ENCODE results near the gene EPHA6. TPM values are rescaled to one million over a fixed set of nuclear protein-coding genes. Genes with fewer than 3 reads are reported as not detected.

EPHA6 gene
- total and polyA plus RNA-seq, 10 of the 15 experiments (the other 5 are each of a cell fraction or from before 2014, with no cell fraction given) = not detected

DNA sequence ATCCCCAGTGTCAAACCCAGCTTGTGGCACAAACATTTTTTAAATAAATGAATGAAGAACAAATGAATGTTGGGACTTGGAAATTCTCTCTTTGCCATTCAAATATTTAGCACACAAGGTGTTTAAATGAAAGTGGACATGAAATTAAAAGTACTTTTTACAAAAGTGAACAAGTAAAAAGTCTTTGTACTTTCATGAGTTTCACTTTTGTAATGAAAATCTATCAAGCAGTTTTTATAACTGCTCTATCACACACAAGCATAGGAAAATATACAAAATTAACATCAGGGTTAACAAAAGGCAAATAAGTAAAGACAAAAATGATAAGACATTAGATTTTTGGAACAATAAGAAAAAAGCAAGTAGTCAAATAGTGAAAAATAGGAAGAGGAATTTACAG lies 866.3 kb downstream of the EPHA6 start:
- in situ Hi-C loops (cut with MboI) = no loop called here
- CTCF ChIA-PET = no interaction called here
- POLR2A ChIA-PET = no interaction called here

More for the DNA sequence above, 866.3 kb downstream of the EPHA6 start:
- H3K9me3 ChIP-seq (replicated peaks; ENCODE audit: control insufficient read depth, insufficient read depth, low read length) = no peaks in the 10 kb centered on the region
- no peak overlapping the region for H3K9ac ChIP-seq (ENCODE audit: control insufficient read depth, insufficient read depth, low read length)
- intact Hi-C loops (cut with micrococcal nuclease; ENCODE audit: unreplicated experiment) = no loop called here
- ATAC-seq = no peak
- FAIRE-seq = no peak
- no peak overlapping the region for H3K4me2 ChIP-seq (ENCODE audit: control insufficient read depth, insufficient read depth)
- no TSS peak for BruUV-seq (replicated peaks)
- H3K4me3 ChIP-seq = no peak overlapping the region
- H3K4me1 ChIP-seq (ENCODE audit: control insufficient read depth, insufficient read depth, low read length) = no peaks in the 10 kb centered on the region
- H3K79me2 ChIP-seq (ENCODE audit: control insufficient read depth, insufficient read depth, low read length) = no peaks in the 10 kb centered on the region
- H2AFZ ChIP-seq (ENCODE audit: control insufficient read depth, low read depth, low read length) = no peak overlapping the region
- DNase-seq (ENCODE audit: low read depth, low spot score) = no peak
- no peak overlapping the region for H3K27ac ChIP-seq (ENCODE audit: control insufficient read depth, insufficient read depth)
- TF ChIP-seq, protein P1, sequence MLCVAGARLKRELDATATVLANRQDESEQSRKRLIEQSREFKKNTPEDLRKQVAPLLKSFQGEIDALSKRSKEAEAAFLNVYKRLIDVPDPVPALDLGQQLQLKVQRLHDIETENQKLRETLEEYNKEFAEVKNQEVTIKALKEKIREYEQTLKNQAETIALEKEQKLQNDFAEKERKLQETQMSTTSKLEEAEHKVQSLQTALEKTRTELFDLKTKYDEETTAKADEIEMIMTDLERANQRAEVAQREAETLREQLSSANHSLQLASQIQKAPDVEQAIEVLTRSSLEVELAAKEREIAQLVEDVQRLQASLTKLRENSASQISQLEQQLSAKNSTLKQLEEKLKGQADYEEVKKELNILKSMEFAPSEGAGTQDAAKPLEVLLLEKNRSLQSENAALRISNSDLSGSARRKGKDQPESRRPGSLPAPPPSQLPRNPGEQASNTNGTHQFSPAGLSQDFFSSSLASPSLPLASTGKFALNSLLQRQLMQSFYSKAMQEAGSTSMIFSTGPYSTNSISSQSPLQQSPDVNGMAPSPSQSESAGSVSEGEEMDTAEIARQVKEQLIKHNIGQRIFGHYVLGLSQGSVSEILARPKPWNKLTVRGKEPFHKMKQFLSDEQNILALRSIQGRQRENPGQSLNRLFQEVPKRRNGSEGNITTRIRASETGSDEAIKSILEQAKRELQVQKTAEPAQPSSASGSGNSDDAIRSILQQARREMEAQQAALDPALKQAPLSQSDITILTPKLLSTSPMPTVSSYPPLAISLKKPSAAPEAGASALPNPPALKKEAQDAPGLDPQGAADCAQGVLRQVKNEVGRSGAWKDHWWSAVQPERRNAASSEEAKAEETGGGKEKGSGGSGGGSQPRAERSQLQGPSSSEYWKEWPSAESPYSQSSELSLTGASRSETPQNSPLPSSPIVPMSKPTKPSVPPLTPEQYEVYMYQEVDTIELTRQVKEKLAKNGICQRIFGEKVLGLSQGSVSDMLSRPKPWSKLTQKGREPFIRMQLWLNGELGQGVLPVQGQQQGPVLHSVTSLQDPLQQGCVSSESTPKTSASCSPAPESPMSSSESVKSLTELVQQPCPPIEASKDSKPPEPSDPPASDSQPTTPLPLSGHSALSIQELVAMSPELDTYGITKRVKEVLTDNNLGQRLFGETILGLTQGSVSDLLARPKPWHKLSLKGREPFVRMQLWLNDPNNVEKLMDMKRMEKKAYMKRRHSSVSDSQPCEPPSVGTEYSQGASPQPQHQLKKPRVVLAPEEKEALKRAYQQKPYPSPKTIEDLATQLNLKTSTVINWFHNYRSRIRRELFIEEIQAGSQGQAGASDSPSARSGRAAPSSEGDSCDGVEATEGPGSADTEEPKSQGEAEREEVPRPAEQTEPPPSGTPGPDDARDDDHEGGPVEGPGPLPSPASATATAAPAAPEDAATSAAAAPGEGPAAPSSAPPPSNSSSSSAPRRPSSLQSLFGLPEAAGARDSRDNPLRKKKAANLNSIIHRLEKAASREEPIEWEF (IDR thresholded peaks at IDR 0.05; ENCODE audit: insufficient replicate concordance, low read depth, low read length) = no peak
- TF ChIP-seq SMARCA5 (IDR thresholded peaks at IDR 0.05) (no peak), MTA2 (IDR thresholded peaks at IDR 0.05; ENCODE audit: low read depth) (no peak), BCL11A (IDR thresholded peaks at IDR 0.05; ENCODE audit: low read depth, low read length) (no peak), TCF7 (IDR thresholded peaks at IDR 0.05; ENCODE audit: borderline replicate concordance) (no peak), SMC3 (IDR thresholded peaks at IDR 0.05; ENCODE audit: borderline replicate concordance, low read length) (no peak), EGR1 (IDR thresholded peaks at IDR 0.05; ENCODE audit: borderline replicate concordance in 1 of 2, low read depth in 2 of 2, low read length in 2 of 2) (no peak)
- TF ChIP-seq, protein P2, sequence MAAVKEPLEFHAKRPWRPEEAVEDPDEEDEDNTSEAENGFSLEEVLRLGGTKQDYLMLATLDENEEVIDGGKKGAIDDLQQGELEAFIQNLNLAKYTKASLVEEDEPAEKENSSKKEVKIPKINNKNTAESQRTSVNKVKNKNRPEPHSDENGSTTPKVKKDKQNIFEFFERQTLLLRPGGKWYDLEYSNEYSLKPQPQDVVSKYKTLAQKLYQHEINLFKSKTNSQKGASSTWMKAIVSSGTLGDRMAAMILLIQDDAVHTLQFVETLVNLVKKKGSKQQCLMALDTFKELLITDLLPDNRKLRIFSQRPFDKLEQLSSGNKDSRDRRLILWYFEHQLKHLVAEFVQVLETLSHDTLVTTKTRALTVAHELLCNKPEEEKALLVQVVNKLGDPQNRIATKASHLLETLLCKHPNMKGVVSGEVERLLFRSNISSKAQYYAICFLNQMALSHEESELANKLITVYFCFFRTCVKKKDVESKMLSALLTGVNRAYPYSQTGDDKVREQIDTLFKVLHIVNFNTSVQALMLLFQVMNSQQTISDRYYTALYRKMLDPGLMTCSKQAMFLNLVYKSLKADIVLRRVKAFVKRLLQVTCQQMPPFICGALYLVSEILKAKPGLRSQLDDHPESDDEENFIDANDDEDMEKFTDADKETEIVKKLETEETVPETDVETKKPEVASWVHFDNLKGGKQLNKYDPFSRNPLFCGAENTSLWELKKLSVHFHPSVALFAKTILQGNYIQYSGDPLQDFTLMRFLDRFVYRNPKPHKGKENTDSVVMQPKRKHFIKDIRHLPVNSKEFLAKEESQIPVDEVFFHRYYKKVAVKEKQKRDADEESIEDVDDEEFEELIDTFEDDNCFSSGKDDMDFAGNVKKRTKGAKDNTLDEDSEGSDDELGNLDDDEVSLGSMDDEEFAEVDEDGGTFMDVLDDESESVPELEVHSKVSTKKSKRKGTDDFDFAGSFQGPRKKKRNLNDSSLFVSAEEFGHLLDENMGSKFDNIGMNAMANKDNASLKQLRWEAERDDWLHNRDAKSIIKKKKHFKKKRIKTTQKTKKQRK (IDR thresholded peaks at IDR 0.05; ENCODE audit: low read depth, low read length) = no peak
- TF ChIP-seq, protein P3, sequence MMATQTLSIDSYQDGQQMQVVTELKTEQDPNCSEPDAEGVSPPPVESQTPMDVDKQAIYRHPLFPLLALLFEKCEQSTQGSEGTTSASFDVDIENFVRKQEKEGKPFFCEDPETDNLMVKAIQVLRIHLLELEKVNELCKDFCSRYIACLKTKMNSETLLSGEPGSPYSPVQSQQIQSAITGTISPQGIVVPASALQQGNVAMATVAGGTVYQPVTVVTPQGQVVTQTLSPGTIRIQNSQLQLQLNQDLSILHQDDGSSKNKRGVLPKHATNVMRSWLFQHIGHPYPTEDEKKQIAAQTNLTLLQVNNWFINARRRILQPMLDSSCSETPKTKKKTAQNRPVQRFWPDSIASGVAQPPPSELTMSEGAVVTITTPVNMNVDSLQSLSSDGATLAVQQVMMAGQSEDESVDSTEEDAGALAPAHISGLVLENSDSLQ (IDR thresholded peaks at IDR 0.05) = no peak
- no peaks in the 10 kb centered on the region for H3K27me3 ChIP-seq (replicated peaks in 1 of 2; ENCODE audit: control insufficient read depth in 2 of 2, insufficient read depth in 2 of 2, low read length in 1 of 2)
- H3K36me3 ChIP-seq (ENCODE audit: control insufficient read depth in 2 of 2, insufficient read depth in 2 of 2, low read length in 1 of 2) = no peaks in the 10 kb centered on the region
- ChIA-PET RAD21 (ENCODE audit: unreplicated experiment) (no interaction called here), SMC1A (ENCODE audit: uncharacterized antibody, unreplicated experiment) (no interaction called here)
- no peaks in the 10 kb centered on the region for H4K20me1 ChIP-seq (ENCODE audit: control insufficient read depth, insufficient read depth)

Data from GM12878 (cell line).